ENCODE data around the gene ACVR1B. TPM values are rescaled to one million over a fixed set of nuclear protein-coding genes. Genes with fewer than 3 reads are reported as not detected.

The ACVR1B gene
- total and polyA plus RNA-seq, 2 of the 8 experiments (the other 6 are each of a cell fraction or from before 2014, with no cell fraction given): 16.0 to 19.2 TPM

DNA sequence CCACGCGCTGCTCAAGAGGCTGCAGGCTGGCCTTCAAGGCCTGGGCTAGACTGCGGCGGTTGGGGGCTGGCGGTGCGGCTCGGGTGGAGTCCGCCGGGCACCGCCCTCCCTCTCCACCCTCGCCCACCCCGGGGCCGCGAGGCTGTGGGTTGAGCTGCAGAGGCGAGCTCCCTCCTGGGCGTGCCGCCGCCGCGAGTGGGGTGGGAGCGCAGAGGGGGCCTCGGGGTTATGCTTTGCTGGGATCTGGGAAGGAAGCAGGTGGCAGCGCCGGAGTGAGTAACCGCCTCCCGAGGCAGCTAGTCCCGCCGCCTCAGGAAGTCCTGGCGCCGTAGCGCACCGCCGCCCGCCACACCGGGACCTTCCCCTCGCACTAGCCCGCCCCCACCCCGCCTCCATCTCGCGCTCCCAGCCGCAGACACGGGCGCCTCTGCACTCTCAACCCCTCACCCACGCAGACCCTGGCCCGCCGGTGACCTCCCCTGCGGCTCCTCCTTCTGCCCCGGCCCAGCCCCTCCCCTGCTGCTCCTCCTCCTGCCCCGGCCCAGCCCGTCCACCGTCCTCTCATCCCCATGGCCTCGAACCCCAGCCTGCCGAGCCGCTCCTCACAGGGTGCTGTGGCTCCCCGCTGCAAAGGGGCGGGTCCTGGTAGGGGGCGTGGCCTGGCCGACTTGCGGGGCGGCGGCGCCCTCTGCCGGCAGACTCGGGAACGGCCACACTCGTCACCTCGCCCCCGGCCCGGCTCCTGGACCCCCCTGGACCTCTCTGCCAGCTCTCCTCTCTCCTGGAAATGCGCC, 71.9 kb downstream of the ACVR1B start (continued):
- TF ChIP-seq RXRA (IDR thresholded peaks at IDR 0.05; ENCODE audit: insufficient read depth, low read depth, low read length) (no peak), SIN3A (conservative IDR thresholded peaks at IDR 0.05 in 1 of 2, IDR thresholded peaks at IDR 0.05 in 1 of 2; ENCODE audit: low read depth in 1 of 2, low read length in 2 of 2) (no peak), MAFK (IDR thresholded peaks at IDR 0.05; ENCODE audit: low read depth, low read length) (no peak), CBX5 (IDR thresholded peaks at IDR 0.05; ENCODE audit: low read depth, low read length) (no peak)
